Neural cell (in vitro differentiated cells): ENCODE measurements around the gene HBG1. TPM values are rescaled to one million over a fixed set of nuclear protein-coding genes. Genes with fewer than 3 reads are reported as not detected.

Experiments used
- H2AFZ ChIP-seq: fragments of 200-600, 300-800 bp; sonication (generic), shearing (Covaris generic); 2 replicates; pipeline ENCODE4 v1.6.0; 2014; ENCODE audit warnings: low read depth, mild to moderate bottlenecking, antibody characterized with exemption, low read length, moderate library complexity
- H3F3A ChIP-seq: fragments of 200-600 bp; shearing (Covaris generic); 2 replicates; pipeline ENCODE4 v1.6.1; 2016; ENCODE audit warnings: mild to moderate bottlenecking, moderate library complexity, mixed read lengths, antibody characterized with exemption, low read length; ENCODE audit not compliant: insufficient read depth, poor library complexity, severe bottlenecking
- H3K27ac ChIP-seq: fragments of 200-600, 300-800 bp; sonication (generic), shearing (Covaris generic); 2 replicates; pipeline ENCODE4 v1.5.1; 2014; ENCODE audit warnings: mild to moderate bottlenecking, low read length, moderate library complexity
- H3K27me3 ChIP-seq: fragments of 300-800, 200-600 bp; sonication (generic), shearing (Covaris generic); 2 replicates; pipeline ENCODE4 v1.6.0; 2014; ENCODE audit warnings: mild to moderate bottlenecking, low read depth, low read length, moderate library complexity; ENCODE audit not compliant: insufficient read depth
- H3K36me3 ChIP-seq: fragments of 300-800, 200-600 bp; sonication (generic), shearing (Covaris generic); 2 replicates; pipeline ENCODE4 v1.5.1; 2014; ENCODE audit warnings: mild to moderate bottlenecking, antibody characterized with exemption, low read length, moderate library complexity; ENCODE audit not compliant: insufficient read depth
- H3K4me2 ChIP-seq: fragments of 300-800, 200-600 bp; sonication (generic), shearing (Covaris generic); 2 replicates; pipeline ENCODE4 v1.6.0; 2014; ENCODE audit warnings: mild to moderate bottlenecking, low read length
- H3K4me3 ChIP-seq: fragments of 300-800, 200-600 bp; sonication (generic), shearing (Covaris generic); 2 replicates; pipeline ENCODE4 v1.5.1; 2014; ENCODE audit warnings: mild to moderate bottlenecking, low read length, moderate library complexity
- H3K79me2 ChIP-seq: fragments of 200-600 bp; shearing (Covaris generic); replicated peaks from 2 replicates; pipeline ENCODE4 v1.6.0; 2014; ENCODE audit warnings: mild to moderate bottlenecking, low read length, moderate library complexity; ENCODE audit not compliant: insufficient read depth
- H3K9ac ChIP-seq: fragments of 300-800, 200-600 bp; sonication (generic), shearing (Covaris generic); 2 replicates; pipeline ENCODE4 v1.6.1; 2016; ENCODE audit warnings: mild to moderate bottlenecking, low read length, mixed read lengths
- H3K9me2 ChIP-seq: fragments of 200-600 bp; shearing (Covaris generic); 2 replicates; pipeline ENCODE4 v1.6.1; 2016; ENCODE audit warnings: mild to moderate bottlenecking, low read length, mixed read lengths; ENCODE audit not compliant: insufficient read depth
- H3K9me3 ChIP-seq: fragments of 200-600, 300-800 bp; sonication (generic), shearing (Covaris generic); 2 replicates; pipeline ENCODE4 v1.6.1; 2016; ENCODE audit warnings: mild to moderate bottlenecking, mixed run types, low read length, moderate library complexity, mixed read lengths
- H4K20me1 ChIP-seq: fragments of 200-600 bp; shearing (Covaris generic); 2 replicates; pipeline ENCODE4 v1.6.1; 2016; ENCODE audit warnings: mild to moderate bottlenecking, mixed run types; ENCODE audit not compliant: insufficient read depth
- CTCF ChIP-seq: fragments of 450-650 bp; IDR thresholded peaks from 2 replicates; pipeline ENCODE4 v1.5.1; 2014; ENCODE audit warnings: antibody characterized with exemption, mild to moderate bottlenecking, moderate library complexity; ENCODE audit not compliant: poor library complexity, severe bottlenecking
- EP300 ChIP-seq: fragments of 450-650 bp; conservative IDR thresholded peaks from 2 replicates; pipeline ENCODE4 v1.6.1; 2014; ENCODE audit warnings: antibody characterized with exemption, mild to moderate bottlenecking, moderate library complexity; ENCODE audit not compliant: poor library complexity, severe bottlenecking
- EZH2 ChIP-seq: fragments of 200-600, 300-800 bp; shearing (Covaris generic), sonication (generic); IDR thresholded peaks from 2 replicates; pipeline ENCODE4 v1.6.1; 2014; ENCODE audit warnings: antibody characterized with exemption, low read length, borderline replicate concordance, mild to moderate bottlenecking; ENCODE audit not compliant: insufficient read depth, poor library complexity, severe bottlenecking
- MXI1 ChIP-seq: fragments of 450-650 bp; conservative IDR thresholded peaks from 2 replicates; pipeline ENCODE4 v1.6.1; 2014; ENCODE audit warnings: antibody characterized with exemption, mild to moderate bottlenecking; ENCODE audit not compliant: poor library complexity, severe bottlenecking
- POLR2AphosphoS5 ChIP-seq: IDR thresholded peaks from 2 replicates; pipeline ENCODE4 v1.6.1; 2012
- RAD21 ChIP-seq: fragments of 450-650 bp; conservative IDR thresholded peaks from 2 replicates; pipeline ENCODE4 v1.6.1; 2014; ENCODE audit warnings: antibody characterized with exemption, mild to moderate bottlenecking, moderate library complexity
- REST ChIP-seq: IDR thresholded peaks from 2 replicates; pipeline ENCODE4 v1.6.1; 2012; ENCODE audit warnings: borderline replicate concordance
- SMC3 ChIP-seq: fragments of 450-650 bp; conservative IDR thresholded peaks from 2 replicates; pipeline ENCODE4 v1.6.1; 2014; ENCODE audit warnings: antibody characterized with exemption, mild to moderate bottlenecking, moderate library complexity; ENCODE audit not compliant: poor library complexity
- TAF1 ChIP-seq: IDR thresholded peaks from 2 replicates; pipeline ENCODE4 v1.6.1; 2012; ENCODE audit warnings: low read depth
- polyA plus RNA-seq: library from polyadenylated mRNA; depleted of rRNA; stranded (reverse); fragments of >200 nt; gene quantifications from 2 replicates; pipeline ENCODE4 v1.2.3, GENCODE V29; 2014

HBG1 gene
- polyA plus RNA-seq, 1 donor from 2014 or later, result not detected

DNA sequence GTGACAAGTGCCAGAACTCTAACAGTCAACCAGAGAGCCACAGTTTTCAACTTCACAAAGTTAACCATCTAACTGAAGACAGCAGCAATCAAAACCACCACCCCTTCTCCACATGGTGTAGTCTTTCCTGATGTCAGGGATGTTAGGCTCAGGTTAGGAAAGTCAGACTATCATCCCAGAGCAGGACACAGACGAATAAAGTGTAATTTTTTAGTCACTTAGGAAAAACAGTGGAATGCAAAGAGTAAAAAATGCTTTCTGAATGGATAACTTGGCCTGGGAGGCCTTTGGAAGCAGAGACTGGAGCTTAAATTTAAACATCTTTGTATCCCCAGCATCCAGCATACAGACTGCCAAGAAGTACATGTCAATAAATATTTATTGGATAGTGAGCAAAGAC lies 36.7 kb upstream of the HBG1 start:
- Histone ChIP-seq H3K27me3 (no peaks in the 10 kb centered on the region), H3K9ac (no peak overlapping the region), H4K20me1 (no peaks in the 10 kb centered on the region), H3K27ac (no peak overlapping the region), H2AFZ (no peak overlapping the region), H3K36me3 (no peaks in the 10 kb centered on the region), H3K79me2 (no peaks in the 10 kb centered on the region), H3F3A (no peaks in the 10 kb centered on the region), H3K4me2 (no peak overlapping the region), H3K9me2 (no peaks in the 10 kb centered on the region), H3K9me3 (no peaks in the 10 kb centered on the region), H3K4me3 (no peak overlapping the region)
- TF ChIP-seq EZH2, result no peak
- TF ChIP-seq POLR2AphosphoS5, result no peak
- TF ChIP-seq CTCF, result no peak
- no peak for TF ChIP-seq RAD21
- TF ChIP-seq SMC3, result no peak
- no peak for TF ChIP-seq MXI1
- no peak for TF ChIP-seq REST
- no peak for TF ChIP-seq TAF1
- TF ChIP-seq EP300, result no peak

- Histone ChIP-seq H3K27me3 (no peaks in the 10 kb centered on the region), H3K4me2 (no peak overlapping the region), H3K27ac (no peak overlapping the region), H3K9me3 (no peaks in the 10 kb centered on the region), H3K79me2 (no peaks in the 10 kb centered on the region), H4K20me1 (no peaks in the 10 kb centered on the region), H3K9me2 (no peaks in the 10 kb centered on the region), H3K36me3 (no peaks in the 10 kb centered on the region), H3K4me3 (no peak overlapping the region), H3K9ac (no peak overlapping the region), H2AFZ (no peak overlapping the region), H3F3A (no peaks in the 10 kb centered on the region)
- TF ChIP-seq EP300, result no peak
- no peak for TF ChIP-seq RAD21
- TF ChIP-seq REST, result no peak
- no peak for TF ChIP-seq MXI1
- no peak for TF ChIP-seq SMC3
- TF ChIP-seq TAF1, result no peak
- TF ChIP-seq CTCF, result no peak
- no peak for TF ChIP-seq EZH2
- TF ChIP-seq POLR2AphosphoS5, result no peak
Observed at GRCh38 chr11:5285703-5286340, 36.2 kb upstream of the HBG1 start.
